HL-60 (cell line): ENCODE measurements around the gene TRAM2.

Experiments
- POLR2AphosphoS5 ChIP-seq: IDR thresholded peaks from 2 replicates; pipeline ENCODE4 v1.6.1; 2012; ENCODE audit warnings: low read depth
- TF ChIP-seq, protein P1 (sequence below): IDR thresholded peaks from one replicate; pipeline ENCODE4 v1.5.1; 2011; ENCODE audit warnings: low read length, control low read depth, inconsistent platforms; ENCODE audit not compliant: insufficient read depth

DNA sequence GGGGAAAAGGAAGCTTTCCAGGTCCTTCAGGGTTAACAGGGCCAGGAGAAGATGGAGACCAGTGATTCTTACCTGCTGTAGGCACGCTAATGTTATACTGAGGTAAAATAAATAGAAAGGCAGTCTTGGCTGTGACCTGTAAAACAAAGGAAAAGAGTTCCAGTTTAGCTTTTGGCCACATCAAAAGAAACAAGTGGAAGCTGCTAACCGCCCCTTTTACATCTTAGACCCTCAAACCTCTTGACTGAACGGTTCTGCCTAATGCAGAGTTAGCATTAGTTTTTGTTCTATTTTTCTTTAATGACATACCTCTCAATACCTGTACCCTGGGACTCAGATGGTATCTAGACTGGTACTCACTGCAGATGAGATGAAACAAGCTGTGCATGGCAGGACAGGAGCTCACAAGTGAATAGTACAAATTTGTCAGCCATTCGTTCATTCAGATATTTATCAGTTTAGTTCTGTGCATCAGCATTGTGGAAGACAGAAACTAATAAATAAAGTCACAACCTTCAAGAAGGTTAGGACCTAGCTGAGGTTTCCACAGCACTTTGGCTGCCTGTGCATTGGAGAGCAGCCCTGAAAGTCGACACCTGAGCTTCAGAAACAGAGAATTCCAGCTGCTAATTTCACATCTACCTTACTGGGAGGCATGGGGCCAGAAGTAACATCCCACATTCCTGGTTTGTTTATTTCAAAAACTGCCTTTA lies 41.0 kb downstream of the TRAM2 start:
- TF ChIP-seq, protein P1, sequence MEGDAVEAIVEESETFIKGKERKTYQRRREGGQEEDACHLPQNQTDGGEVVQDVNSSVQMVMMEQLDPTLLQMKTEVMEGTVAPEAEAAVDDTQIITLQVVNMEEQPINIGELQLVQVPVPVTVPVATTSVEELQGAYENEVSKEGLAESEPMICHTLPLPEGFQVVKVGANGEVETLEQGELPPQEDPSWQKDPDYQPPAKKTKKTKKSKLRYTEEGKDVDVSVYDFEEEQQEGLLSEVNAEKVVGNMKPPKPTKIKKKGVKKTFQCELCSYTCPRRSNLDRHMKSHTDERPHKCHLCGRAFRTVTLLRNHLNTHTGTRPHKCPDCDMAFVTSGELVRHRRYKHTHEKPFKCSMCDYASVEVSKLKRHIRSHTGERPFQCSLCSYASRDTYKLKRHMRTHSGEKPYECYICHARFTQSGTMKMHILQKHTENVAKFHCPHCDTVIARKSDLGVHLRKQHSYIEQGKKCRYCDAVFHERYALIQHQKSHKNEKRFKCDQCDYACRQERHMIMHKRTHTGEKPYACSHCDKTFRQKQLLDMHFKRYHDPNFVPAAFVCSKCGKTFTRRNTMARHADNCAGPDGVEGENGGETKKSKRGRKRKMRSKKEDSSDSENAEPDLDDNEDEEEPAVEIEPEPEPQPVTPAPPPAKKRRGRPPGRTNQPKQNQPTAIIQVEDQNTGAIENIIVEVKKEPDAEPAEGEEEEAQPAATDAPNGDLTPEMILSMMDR, result no peak
- TF ChIP-seq POLR2AphosphoS5, result no peak
